ENCODE results near the gene EIF2AK2.
"Not testable (repeated sequence)": the region's sequence is repeated elsewhere in the genome, so short reads cannot be mapped to it uniquely, and the experiment has no call there.

EIF2AK2 gene

DNA sequence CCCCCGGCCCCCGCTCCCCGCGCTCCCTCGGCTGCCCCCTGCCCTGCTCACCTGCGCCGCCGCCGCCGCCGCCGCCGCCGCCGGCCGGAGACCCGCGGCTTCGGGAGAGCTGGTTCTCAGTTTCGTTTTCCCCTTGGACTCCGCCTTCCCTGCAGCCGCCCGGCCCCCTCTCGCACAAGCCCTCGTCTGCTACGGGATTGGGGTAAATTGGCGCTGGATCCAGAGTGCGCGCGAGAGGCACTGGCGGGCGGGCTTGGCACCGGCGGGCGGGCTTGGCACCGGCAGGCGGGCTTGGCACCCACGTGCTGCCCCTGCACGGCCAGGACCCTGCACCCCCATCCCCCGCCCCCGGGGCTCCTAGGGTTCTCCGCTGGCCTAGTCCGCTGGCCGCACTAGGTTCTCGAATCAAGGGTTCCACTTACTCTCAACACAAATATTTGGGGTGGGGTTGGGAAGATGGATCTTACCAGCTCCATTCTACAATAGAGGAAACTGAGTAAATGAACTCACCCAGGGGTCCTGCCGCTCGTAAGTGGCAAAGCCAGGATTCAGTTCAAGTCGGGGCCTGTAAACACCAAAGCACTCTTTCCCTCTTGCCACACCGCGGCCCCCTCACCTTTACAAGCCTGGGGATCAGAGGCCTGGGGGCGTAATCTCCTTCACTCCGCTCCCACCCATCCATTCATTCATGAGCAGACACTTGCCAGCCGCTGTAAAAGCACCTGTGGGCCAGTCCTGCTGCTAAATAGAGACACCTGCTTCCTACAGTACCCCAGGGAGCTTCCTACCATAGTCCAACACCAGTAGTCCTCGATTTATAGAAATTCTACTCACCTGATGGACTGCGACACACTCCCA, at the start of gene EIF2AK2:
EIF2AK2 (minus strand) TSS at position 124 of the 858 bp plus-strand sequence. CDS start 9,174 bp downstream, outside the sequence.
- Histone ChIP-seq H3K4me3 (ENCODE audit: low read depth in 1 of 2, low read length in 1 of 2) (peak within 1 kb of the TSS; percentile 67 to 86), H3K27me3 (no peaks in the 10 kb centered on the region), H3K27ac (peak within 1 kb of the TSS; percentile 96), H3K36me3 (no peaks in the 10 kb centered on the region), H3K4me1 (ENCODE audit: control insufficient read depth in 1 of 2, insufficient read depth in 1 of 2, low read depth in 1 of 2, low read length in 1 of 2) (peaks cover 46 to 48% of the 10 kb centered on the region in 2 experiments), H3K9me3 (no peaks in the 10 kb centered on the region)
- TF ChIP-seq, protein P1, sequence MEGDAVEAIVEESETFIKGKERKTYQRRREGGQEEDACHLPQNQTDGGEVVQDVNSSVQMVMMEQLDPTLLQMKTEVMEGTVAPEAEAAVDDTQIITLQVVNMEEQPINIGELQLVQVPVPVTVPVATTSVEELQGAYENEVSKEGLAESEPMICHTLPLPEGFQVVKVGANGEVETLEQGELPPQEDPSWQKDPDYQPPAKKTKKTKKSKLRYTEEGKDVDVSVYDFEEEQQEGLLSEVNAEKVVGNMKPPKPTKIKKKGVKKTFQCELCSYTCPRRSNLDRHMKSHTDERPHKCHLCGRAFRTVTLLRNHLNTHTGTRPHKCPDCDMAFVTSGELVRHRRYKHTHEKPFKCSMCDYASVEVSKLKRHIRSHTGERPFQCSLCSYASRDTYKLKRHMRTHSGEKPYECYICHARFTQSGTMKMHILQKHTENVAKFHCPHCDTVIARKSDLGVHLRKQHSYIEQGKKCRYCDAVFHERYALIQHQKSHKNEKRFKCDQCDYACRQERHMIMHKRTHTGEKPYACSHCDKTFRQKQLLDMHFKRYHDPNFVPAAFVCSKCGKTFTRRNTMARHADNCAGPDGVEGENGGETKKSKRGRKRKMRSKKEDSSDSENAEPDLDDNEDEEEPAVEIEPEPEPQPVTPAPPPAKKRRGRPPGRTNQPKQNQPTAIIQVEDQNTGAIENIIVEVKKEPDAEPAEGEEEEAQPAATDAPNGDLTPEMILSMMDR (IDR thresholded peaks at IDR 0.05) = no peak

GRCh38 chr2:37205689-37206341, 49.0 kb upstream of the EIF2AK2 start:
- TF ChIP-seq, protein P1 (IDR thresholded peaks at IDR 0.05) = no peak
- no peak overlapping the region for H3K4me3 ChIP-seq (ENCODE audit: low read depth in 1 of 2, low read length in 1 of 2)
- no peaks in the 10 kb centered on the region for H3K9me3 ChIP-seq
- no peaks in the 10 kb centered on the region for H3K27me3 ChIP-seq
- peaks cover 44% of the 10 kb centered on the region for H3K36me3 ChIP-seq
- no peaks in the 10 kb centered on the region for H3K4me1 ChIP-seq (ENCODE audit: control insufficient read depth in 1 of 2, insufficient read depth in 1 of 2, low read depth in 1 of 2, low read length in 1 of 2)
- H3K27ac ChIP-seq = no peak overlapping the region

DNA sequence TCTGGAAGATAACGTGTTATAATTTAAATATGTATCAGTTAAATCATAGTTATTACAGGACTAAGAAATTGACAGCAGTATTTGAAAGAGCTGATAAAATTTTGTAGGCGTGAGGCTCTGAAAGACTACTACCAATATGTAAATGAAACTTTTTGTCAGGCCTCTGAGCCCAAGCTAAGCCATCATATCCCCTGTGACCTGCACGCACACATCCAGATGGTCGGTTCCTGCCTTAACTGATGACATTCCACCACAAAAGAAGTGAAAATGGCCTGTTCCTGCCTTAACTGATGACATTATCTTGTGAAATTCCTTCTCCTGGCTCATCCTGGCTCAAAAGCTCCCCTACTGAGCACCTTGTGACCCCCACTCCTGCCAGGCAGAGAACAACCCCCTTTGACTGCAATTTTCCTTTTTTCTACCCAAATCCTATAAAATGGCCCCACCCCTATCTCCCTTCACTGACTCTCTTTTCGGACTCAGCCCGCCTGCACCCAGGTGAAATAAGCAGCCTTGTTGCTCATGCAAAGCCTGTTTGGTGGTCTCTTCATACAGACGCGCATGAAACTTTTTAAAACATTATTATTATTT, 48.4 kb upstream of the EIF2AK2 start:
- not testable (repeated sequence) for H3K4me1 ChIP-seq (ENCODE audit: control insufficient read depth in 1 of 2, insufficient read depth in 1 of 2, low read depth in 1 of 2, low read length in 1 of 2); H3K9me3 ChIP-seq; H3K4me3 ChIP-seq (ENCODE audit: low read depth in 1 of 2, low read length in 1 of 2); H3K27ac ChIP-seq; H3K27me3 ChIP-seq
- H3K36me3 ChIP-seq = peaks cover 44% of the 10 kb centered on the region

DNA sequence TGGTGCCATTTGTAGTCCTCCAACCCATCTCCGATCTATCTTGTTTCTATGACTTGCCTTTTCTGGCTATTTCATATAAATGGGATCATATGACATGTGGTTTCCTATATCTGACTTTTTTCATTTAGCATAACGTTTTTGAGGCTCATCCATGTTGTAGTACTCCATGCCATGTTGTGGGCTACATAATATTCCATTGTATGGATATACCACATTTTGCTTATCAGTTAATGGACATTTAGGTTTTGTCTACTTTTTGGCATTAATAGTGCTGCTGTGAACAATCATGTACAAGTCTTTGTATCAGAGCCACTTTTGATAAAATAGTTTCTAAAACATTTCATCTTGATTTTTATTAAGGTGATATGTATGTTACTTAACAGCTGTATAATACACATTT, 46.9 kb upstream of the EIF2AK2 start:
- Histone ChIP-seq H3K36me3 (peaks cover 39% of the 10 kb centered on the region), H3K4me3 (ENCODE audit: low read depth in 1 of 2, low read length in 1 of 2) (no peak overlapping the region), H3K9me3 (no peaks in the 10 kb centered on the region), H3K27me3 (no peaks in the 10 kb centered on the region), H3K27ac (no peak overlapping the region), H3K4me1 (ENCODE audit: control insufficient read depth in 1 of 2, insufficient read depth in 1 of 2, low read depth in 1 of 2, low read length in 1 of 2) (peaks cover 0 to 4% of the 10 kb centered on the region in 2 experiments)
- TF ChIP-seq, protein P1 (IDR thresholded peaks at IDR 0.05) = no peak

DNA sequence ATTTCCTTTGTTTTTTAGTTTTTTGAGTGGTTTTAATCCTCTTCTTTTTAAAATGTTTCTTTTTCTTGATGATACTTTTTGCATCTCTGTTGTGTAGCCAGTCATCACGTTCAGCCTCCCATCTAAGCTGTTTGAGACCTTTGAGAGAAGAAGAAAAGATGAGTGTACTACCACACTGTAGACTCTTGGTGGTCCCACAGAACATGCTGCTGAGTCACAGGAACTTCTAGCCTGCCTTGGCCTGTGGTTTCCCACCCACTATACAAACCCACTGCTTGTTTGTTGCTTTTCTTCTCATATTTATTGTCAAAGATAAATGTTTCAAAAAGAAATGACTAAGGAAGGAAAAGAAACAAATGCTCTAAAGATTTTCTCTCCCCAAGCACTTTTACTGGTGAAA, 45.0 kb upstream of the EIF2AK2 start:
- Histone ChIP-seq H3K4me3 (ENCODE audit: low read depth in 1 of 2, low read length in 1 of 2) (no peak overlapping the region), H3K4me1 (ENCODE audit: control insufficient read depth in 1 of 2, insufficient read depth in 1 of 2, low read depth in 1 of 2, low read length in 1 of 2) (peaks cover 13 to 21% of the 10 kb centered on the region in 2 experiments), H3K36me3 (peaks cover 39% of the 10 kb centered on the region), H3K27me3 (no peaks in the 10 kb centered on the region), H3K9me3 (no peaks in the 10 kb centered on the region), H3K27ac (peak overlapping the region; percentile 5)
- TF ChIP-seq, protein P1 (IDR thresholded peaks at IDR 0.05) = no peak

All from neutrophil (primary cell).